GM19463 (cell line): ENCODE measurements around the gene DDX39B.
"Not testable (repeated sequence)": the region's sequence is repeated elsewhere in the genome, so short reads cannot be mapped to it uniquely, and the experiment has no call there.

Source experiments
- ATAC-seq: cut with Tn5 transposase; IDR thresholded peaks from one replicate; pipeline ENCODE4 v1.9.1; 2021; ENCODE audit warnings: mild to moderate bottlenecking, moderate library complexity; ENCODE audit not compliant: unreplicated experiment

DDX39B gene

GRCh38 chr6:31541658-31542521 is at the start of gene DDX39B:
Gene DDX39B (minus strand): TSS chr6:31542003. CDS start chr6:31540532, 1,471 bp downstream.
- ATAC-seq = peak; percentile 68

- ATAC-seq = not testable (repeated sequence)
Observed at GRCh38 chr6:31590691-31591090, 48.9 kb upstream of the DDX39B start.

- ATAC-seq = no peak
Observed at GRCh38 chr6:31588871-31589650, 47.3 kb upstream of the DDX39B start.

- ATAC-seq = no peak
Observed at GRCh38 chr6:31587791-31588777, 46.3 kb upstream of the DDX39B start.

- no peak for ATAC-seq
Observed at GRCh38 chr6:31586599-31587281, 44.9 kb upstream of the DDX39B start.

GRCh38 chr6:31586008-31586407 is 44.2 kb upstream of the DDX39B start, which contains the start of gene LST1:
Gene LST1 (plus strand): TSS chr6:31586277. CDS start chr6:31587300, 1,023 bp downstream.
- ATAC-seq = no peak

- ATAC-seq = no peak
Observed at GRCh38 chr6:31585491-31585890, 43.7 kb upstream of the DDX39B start.

GRCh38 chr6:31582230-31582643 is 40.4 kb upstream of the DDX39B start, which contains the start of gene LTB:
Gene LTB (minus strand): TSS chr6:31582424. CDS start chr6:31582417, 7 bp downstream.
- ATAC-seq = no peak

- ATAC-seq = no peak
Observed at GRCh38 chr6:31581434-31582229, 39.8 kb upstream of the DDX39B start.

GRCh38 chr6:31580807-31581433 is 39.1 kb upstream of the DDX39B start:
- ATAC-seq = no peak

GRCh38 chr6:31580438-31580740 is 38.6 kb upstream of the DDX39B start:
- ATAC-seq = no peak

- no peak for ATAC-seq
Observed at GRCh38 chr6:31579546-31580437, 38.0 kb upstream of the DDX39B start.

- no peak for ATAC-seq
Observed at GRCh38 chr6:31579119-31579505, 37.3 kb upstream of the DDX39B start.

- ATAC-seq = no peak
Observed at GRCh38 chr6:31578184-31579118, 36.6 kb upstream of the DDX39B start.

GRCh38 chr6:31577579-31577966 is 35.8 kb upstream of the DDX39B start:
- ATAC-seq = no peak

GRCh38 chr6:31576897-31577578 is 35.2 kb upstream of the DDX39B start:
- no peak for ATAC-seq
